ENCODE results near the gene YAP1.

The YAP1 gene

DNA sequence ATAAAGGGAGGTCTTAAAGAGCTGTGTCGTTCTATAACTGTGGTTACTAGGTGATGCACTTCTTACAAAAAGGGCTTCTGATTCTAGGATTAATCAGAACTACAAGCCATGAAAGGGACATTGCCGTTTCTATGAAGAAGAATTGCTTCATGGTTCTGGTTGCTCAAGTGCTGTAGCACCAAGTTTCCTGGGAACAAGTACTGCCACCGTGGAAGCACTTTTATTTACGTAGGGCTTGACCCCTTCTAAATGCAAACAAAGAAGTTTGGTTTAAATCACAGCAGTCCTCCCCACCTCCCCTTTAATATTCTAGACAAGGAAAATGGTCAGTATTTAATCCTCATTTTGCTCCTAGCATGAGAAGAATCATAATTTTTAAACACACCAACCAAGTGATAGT lies 9.8 kb downstream of the YAP1 start:
- no peak for FAIRE-seq

DNA sequence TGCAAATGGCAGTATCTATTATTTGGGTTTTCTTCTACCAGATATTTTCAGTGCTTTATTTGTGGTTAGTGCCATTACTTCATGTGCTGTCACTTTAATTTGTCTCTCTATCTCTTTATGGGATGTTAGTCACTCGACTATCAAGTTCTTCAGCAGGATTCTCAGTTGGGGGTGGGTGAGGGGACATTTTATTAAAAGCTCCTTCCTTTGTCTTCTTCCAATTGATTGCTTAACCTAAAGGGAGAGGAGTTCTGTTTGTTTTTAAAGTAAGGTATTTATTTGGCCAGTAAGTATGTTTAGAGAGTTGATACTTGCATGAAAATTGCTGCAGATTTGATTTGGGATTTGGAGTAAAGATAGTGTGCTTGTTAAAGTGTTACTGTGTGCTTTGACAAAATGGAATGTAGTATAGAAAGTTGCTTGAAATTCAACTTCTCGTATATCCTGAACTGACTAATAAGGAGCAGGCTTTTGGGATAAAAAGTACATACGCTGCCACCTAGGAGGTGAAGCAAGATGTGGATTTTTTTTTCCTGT lies 10.3 kb downstream of the YAP1 start:
- FAIRE-seq (no peak), DNase-seq (ENCODE audit: insufficient read length) (no peak)
- TF ChIP-seq POLR2A (IDR thresholded peaks at IDR 0.05; ENCODE audit: low read depth, low read length) (no peak), POLR2AphosphoS5 (IDR thresholded peaks at IDR 0.05; ENCODE audit: low read depth, low read length) (no peak), TAF1 (IDR thresholded peaks at IDR 0.05; ENCODE audit: borderline replicate concordance, low read depth, low read length) (no peak)

More for the DNA sequence above, 9.8 kb downstream of the YAP1 start:
- TF ChIP-seq TAF1 (IDR thresholded peaks at IDR 0.05; ENCODE audit: borderline replicate concordance, low read depth, low read length), result no peak
- no peak for TF ChIP-seq POLR2AphosphoS5 (IDR thresholded peaks at IDR 0.05; ENCODE audit: low read depth, low read length)
- no peak for TF ChIP-seq POLR2A (IDR thresholded peaks at IDR 0.05; ENCODE audit: low read depth, low read length)
- DNase-seq (ENCODE audit: insufficient read length), result no peak

DNA sequence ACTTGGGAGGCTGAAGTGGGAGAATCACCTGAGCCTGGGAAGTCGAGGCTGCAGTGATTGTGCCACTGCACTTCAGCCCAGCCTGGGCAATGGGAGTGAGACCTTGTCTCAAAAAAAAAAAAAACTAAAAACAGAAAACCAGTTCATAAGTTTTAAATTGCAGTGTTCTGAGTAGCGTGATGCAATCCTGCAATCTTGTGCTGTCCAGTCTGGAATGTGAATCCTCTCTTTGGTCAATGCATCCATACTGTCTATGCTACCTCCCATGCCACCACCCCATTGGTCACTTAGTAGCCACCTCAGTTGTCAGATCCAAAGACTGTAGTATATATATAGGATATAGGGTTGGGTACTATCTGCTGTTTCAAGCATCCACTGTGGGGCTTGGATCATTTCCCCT lies 11.1 kb downstream of the YAP1 start:
- no peak for FAIRE-seq
- DNase-seq (ENCODE audit: insufficient read length), result no peak

DNA sequence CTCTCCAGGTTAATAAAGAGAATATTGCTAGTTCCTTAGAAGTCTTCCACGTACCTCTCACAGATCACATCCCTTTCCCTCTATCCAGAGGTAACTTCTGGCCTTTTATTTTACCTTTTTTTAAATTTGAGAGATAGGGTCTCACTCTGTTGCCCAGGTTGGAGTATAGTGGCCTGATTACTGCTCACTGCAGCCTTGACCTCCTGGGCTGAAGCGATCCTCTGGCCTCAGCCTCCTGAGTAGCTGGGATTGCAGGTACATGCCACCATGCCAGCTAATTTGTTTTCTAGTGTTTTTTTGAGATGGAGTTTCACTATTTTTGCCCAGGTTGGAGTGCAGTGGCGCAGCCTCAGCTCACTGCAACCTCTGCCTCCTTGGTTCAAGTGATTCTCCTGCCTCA lies 24.4 kb downstream of the YAP1 start:
- DNase-seq (ENCODE audit: insufficient read length), result no peak
- TF ChIP-seq TAF1 (IDR thresholded peaks at IDR 0.05; ENCODE audit: borderline replicate concordance, low read depth, low read length) (no peak), POLR2A (IDR thresholded peaks at IDR 0.05; ENCODE audit: low read depth, low read length) (no peak), POLR2AphosphoS5 (IDR thresholded peaks at IDR 0.05; ENCODE audit: low read depth, low read length) (no peak)
- no peak for FAIRE-seq

More for the DNA sequence above, 11.1 kb downstream of the YAP1 start:
- TF ChIP-seq TAF1 (IDR thresholded peaks at IDR 0.05; ENCODE audit: borderline replicate concordance, low read depth, low read length) (no peak), POLR2AphosphoS5 (IDR thresholded peaks at IDR 0.05; ENCODE audit: low read depth, low read length) (no peak), POLR2A (IDR thresholded peaks at IDR 0.05; ENCODE audit: low read depth, low read length) (no peak)

DNA sequence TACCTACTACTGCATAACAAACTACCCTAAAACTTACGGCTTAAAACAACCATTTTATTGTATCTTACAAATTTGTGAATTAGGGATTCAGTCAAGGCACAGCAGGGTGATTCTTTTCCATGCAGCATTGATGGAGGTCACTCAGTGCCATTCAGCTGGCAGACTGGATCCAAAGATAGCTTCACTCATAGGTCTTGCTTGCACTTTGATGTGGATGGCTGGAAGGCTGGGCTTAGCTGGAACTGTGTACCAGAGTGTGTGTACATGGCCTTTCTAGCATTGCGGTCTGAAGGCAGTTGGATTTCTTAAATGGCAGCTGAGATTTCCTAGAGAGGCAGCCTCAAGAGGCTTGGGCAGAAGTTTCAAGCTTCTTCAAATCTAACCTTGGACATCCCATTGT lies 25.0 kb downstream of the YAP1 start:
- TF ChIP-seq TAF1 (IDR thresholded peaks at IDR 0.05; ENCODE audit: borderline replicate concordance, low read depth, low read length), result no peak
- TF ChIP-seq POLR2AphosphoS5 (IDR thresholded peaks at IDR 0.05; ENCODE audit: low read depth, low read length), result no peak
- no peak for TF ChIP-seq POLR2A (IDR thresholded peaks at IDR 0.05; ENCODE audit: low read depth, low read length)
- DNase-seq (ENCODE audit: insufficient read length) (no peak), FAIRE-seq (no peak)

DNA sequence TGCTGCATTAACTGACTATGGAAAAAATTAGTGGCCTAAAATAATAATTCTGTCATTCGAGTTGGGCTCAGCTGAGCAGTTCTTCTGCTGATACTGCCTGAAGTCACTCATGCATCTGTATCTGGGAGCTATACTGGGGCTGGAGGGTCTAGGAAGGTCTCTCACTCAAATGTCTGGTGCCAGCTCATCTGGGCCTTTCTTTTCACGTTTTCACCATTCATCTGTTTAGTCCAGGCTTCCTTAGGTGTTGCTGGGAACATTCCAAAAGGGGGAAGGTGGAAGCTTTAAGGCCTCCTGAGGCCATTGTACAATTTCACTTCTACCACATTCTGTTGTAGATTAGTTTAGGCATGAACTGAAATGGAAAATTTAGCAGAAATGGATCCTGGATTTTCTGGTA lies 28.0 kb downstream of the YAP1 start:
- DNase-seq (ENCODE audit: insufficient read length), result no peak
- TF ChIP-seq POLR2AphosphoS5 (IDR thresholded peaks at IDR 0.05; ENCODE audit: low read depth, low read length) (no peak), POLR2A (IDR thresholded peaks at IDR 0.05; ENCODE audit: low read depth, low read length) (no peak), TAF1 (IDR thresholded peaks at IDR 0.05; ENCODE audit: borderline replicate concordance, low read depth, low read length) (no peak)
- no peak for FAIRE-seq

DNA sequence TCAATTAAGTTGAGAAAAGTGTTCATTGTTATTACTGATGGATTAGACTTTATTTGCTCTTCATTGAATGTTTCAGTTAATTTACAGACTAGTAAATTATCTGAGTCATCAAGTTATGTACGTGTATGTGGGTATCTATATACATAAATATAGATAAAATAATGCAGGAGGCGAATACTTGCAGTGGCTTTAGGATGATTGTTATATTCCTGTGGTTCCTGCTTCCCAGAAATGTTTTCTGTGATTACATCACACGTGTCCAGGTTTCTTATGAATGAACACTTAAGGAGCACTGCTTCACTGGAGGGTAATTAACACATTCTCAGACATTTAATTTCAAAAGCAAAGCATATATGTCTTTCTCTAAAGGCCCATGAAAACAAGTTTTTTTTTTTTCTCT lies 28.4 kb downstream of the YAP1 start:
- DNase-seq (ENCODE audit: insufficient read length) (no peak), FAIRE-seq (no peak)
- no peak for TF ChIP-seq POLR2A (IDR thresholded peaks at IDR 0.05; ENCODE audit: low read depth, low read length)
- no peak for TF ChIP-seq POLR2AphosphoS5 (IDR thresholded peaks at IDR 0.05; ENCODE audit: low read depth, low read length)
- no peak for TF ChIP-seq TAF1 (IDR thresholded peaks at IDR 0.05; ENCODE audit: borderline replicate concordance, low read depth, low read length)

DNA sequence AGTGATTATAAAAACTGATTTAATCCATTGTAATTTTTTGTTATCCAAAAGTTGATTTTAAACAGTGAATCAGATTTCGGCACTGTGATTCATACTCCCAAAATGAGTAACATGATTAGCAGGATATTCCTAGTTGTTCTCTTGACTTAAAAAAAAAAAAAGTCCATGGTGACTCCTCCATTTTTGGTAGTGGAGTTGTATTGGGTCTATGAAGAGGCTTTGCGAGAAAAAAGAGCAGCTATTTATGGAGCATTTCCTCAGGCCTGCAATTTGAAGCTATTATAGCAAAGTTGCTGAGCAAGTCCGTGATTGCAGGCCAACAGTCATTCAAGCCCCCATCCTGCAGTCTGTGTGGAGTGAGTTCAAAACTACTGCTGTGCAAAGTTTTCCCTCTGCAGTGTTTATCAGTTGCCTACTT lies 28.8 kb downstream of the YAP1 start:
- DNase-seq (ENCODE audit: insufficient read length), result no peak
- FAIRE-seq, result no peak
- TF ChIP-seq POLR2AphosphoS5 (IDR thresholded peaks at IDR 0.05; ENCODE audit: low read depth, low read length), result no peak
- no peak for TF ChIP-seq POLR2A (IDR thresholded peaks at IDR 0.05; ENCODE audit: low read depth, low read length)
- TF ChIP-seq TAF1 (IDR thresholded peaks at IDR 0.05; ENCODE audit: borderline replicate concordance, low read depth, low read length), result no peak

DNA sequence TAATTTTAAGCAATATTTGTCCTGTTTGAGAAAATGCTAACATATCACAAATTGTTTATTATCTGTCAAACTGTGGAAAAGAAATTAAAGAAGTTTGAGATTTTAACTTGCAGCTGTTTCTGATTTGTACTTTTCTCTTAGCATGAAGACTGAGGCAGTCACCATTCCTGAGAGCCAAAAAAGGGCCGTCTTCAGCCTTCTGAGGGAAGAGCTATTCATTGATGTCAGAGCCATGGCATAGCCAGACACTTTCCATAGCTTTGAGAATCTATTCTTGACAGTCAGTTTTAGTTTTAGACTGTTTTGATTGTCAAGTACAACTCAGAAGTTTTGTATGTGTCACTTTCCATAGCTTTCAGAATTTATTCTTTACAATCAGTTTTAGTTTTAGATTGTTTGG lies 32.1 kb downstream of the YAP1 start:
- DNase-seq (ENCODE audit: insufficient read length) (no peak), FAIRE-seq (no peak)
- TF ChIP-seq TAF1 (IDR thresholded peaks at IDR 0.05; ENCODE audit: borderline replicate concordance, low read depth, low read length), result no peak
- TF ChIP-seq POLR2AphosphoS5 (IDR thresholded peaks at IDR 0.05; ENCODE audit: low read depth, low read length), result no peak
- no peak for TF ChIP-seq POLR2A (IDR thresholded peaks at IDR 0.05; ENCODE audit: low read depth, low read length)

DNA sequence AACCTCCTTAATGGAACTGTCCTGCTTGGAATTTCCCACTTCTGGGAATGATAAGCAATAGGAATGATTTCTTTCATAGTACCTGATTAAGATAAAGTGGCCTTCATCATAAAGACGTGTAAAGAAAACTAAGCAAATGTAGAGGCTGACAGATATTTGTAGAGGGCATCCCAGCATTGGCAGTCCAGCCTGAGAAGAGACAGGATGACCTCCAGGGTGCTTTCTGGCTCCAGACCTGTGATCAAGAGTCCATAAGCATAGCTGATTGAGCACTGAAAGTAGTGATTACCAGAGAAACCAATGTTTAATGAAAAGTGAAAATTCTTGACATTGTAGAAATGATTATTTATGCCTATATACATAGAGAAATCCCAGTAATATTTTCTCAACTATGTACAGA lies 33.6 kb downstream of the YAP1 start:
- DNase-seq (ENCODE audit: insufficient read length) (no peak), FAIRE-seq (no peak)
- no peak for TF ChIP-seq POLR2A (IDR thresholded peaks at IDR 0.05; ENCODE audit: low read depth, low read length)
- TF ChIP-seq TAF1 (IDR thresholded peaks at IDR 0.05; ENCODE audit: borderline replicate concordance, low read depth, low read length), result no peak
- no peak for TF ChIP-seq POLR2AphosphoS5 (IDR thresholded peaks at IDR 0.05; ENCODE audit: low read depth, low read length)

DNA sequence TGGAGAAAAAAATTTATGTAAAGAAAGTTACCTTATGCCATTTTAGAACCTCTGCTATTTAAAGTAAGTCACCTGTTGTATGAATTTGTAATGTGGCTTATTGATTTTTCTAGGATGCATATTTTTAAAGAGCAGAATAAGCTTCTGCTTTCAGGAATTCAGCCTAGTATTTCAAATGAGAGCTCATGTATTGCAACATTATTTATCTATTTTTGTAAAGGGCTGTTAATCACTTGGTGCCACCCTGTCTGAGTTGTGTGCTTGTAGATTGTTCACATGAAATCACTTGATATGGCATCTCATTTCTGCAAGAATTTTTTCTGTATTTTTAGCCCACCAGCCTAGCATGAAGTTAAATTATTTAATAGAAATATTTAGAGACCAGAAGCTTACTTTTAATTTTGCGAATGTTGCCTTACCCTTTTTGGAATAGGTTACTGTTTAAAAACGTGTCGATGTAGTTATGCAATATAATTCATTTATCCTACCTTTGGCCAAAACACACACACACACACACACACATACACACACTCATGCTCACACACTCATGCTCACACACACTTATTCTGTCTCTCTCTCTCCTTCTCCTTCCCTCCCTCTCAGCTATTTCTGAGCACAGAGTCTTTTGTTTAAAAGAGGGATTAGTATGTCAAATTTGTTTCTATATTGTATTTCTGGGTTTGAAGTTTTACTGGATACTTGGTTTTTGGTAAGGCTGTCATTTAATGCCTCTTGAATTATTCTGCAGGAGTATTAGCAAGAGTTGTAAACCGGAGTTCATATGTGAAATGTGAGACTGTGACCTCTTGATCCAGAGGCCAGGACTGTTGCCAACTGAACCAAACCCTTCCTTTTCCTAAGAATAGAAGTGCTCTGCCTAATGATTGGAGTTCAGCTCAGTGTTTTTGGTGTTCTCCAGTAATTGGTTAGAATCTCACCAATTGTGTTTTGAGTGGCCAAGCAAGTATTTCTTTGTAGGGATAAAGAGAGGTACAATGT lies 34.4 kb downstream of the YAP1 start:
- no peak for TF ChIP-seq TAF1 (IDR thresholded peaks at IDR 0.05; ENCODE audit: borderline replicate concordance, low read depth, low read length)
- no peak for TF ChIP-seq POLR2A (IDR thresholded peaks at IDR 0.05; ENCODE audit: low read depth, low read length)
- no peak for TF ChIP-seq POLR2AphosphoS5 (IDR thresholded peaks at IDR 0.05; ENCODE audit: low read depth, low read length)
- no peak for FAIRE-seq
- no peak for DNase-seq (ENCODE audit: insufficient read length)

DNA sequence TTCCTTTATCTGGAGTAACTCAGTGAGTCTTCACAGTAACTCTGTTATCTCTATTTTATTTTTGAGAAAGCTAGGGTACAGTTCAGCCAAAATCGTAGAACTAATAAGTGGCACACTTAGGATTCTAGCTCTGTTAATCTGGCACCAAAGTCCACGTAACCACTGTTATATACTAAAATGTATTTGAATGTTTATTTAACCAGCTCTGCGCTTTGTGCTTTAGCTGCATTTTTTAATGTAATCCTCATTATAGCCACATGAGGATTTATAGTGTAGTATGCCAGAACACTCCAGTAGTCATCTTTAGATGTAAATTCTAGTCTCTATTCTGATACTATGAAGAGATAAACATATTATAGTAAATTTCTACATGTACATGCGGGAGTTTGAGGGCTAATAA lies 36.8 kb downstream of the YAP1 start:
- no peak for DNase-seq (ENCODE audit: insufficient read length)
- FAIRE-seq, result no peak
- no peak for TF ChIP-seq POLR2A (IDR thresholded peaks at IDR 0.05; ENCODE audit: low read depth, low read length)
- TF ChIP-seq POLR2AphosphoS5 (IDR thresholded peaks at IDR 0.05; ENCODE audit: low read depth, low read length), result no peak
- TF ChIP-seq TAF1 (IDR thresholded peaks at IDR 0.05; ENCODE audit: borderline replicate concordance, low read depth, low read length), result no peak

Data from GM12892 (cell line).